HCT116 (cell line): ENCODE results near the gene CXorf38. TPM values are rescaled to one million over a fixed set of nuclear protein-coding genes. Genes with fewer than 3 reads are reported as not detected.

Experiments used
- ATAC-seq: fragments of 200-7000 bp; cut with Tn5 transposase; 2 replicates; pipeline ENCODE4 v1.9.1; 2020; ENCODE audit warnings: mild to moderate bottlenecking, moderate library complexity
- BruUV-seq: library from RNA; stranded (reverse); fragments of 400-500 nt; replicated peaks from 2 replicates; lab custom pipeline; 2021; lab: Mats Ljungman, UMichigan
- CTCF ChIA-PET: fragments of 300-600 bp; sonication (Branson Sonifier 250); formaldehyde crosslinking; loops from one replicate; lab custom pipeline; 2021; ENCODE audit warnings: antibody characterized with exemption; lab: Charles Lee
- POLR2A ChIA-PET: fragments of 300-600, 350-600 bp; sonication (Branson Sonifier 250); formaldehyde crosslinking; loops from one replicate; lab custom pipeline; 2021; ENCODE audit warnings: antibody characterized with exemption; lab: Charles Lee
- RAD21 ChIA-PET, 2 experiments: fragments of 300-600 bp; sonication (Branson Sonifier 250); formaldehyde crosslinking; loops; one replicate each; lab custom pipeline; 2023; ENCODE audit warnings: low total read pairs in 2 of 2; ENCODE audit not compliant: uncharacterized antibody in 2 of 2, unreplicated experiment in 2 of 2, low non-redundant PET in 1 of 2; lab: Charles Lee
- DNase-seq: peaks from one replicate; pipeline ENCODE4 v3.0.0-alpha.2; 2010; ENCODE audit warnings: low read depth, low spot score
- H2AFZ ChIP-seq: fragments of 200-600 bp; shearing (Covaris generic), sonication (generic); 2 replicates; pipeline ENCODE4 v1.6.1; 2017; ENCODE audit warnings: low read depth, mixed run types, mixed read lengths, antibody characterized with exemption, low read length; ENCODE audit not compliant: poor library complexity, severe bottlenecking
- H3K27ac ChIP-seq: 2 replicates; pipeline ENCODE4 v1.5.1; 2012; ENCODE audit warnings: low read depth, low read length
- H3K27me3 ChIP-seq: fragments of 200-600 bp; sonication (generic); 2 replicates; pipeline ENCODE4 v1.6.1; 2016; ENCODE audit warnings: mixed run types, low read length, mixed read lengths; ENCODE audit not compliant: insufficient read depth
- H3K36me3 ChIP-seq, 2 experiments: fragments of 200-500 bp in 1 of 2; fragments of 200-600 bp in 1 of 2; sonication (Bioruptor generic) in 1 of 2; sonication (generic) in 1 of 2; 2 replicates each; pipeline versions ENCODE4 v1.5.1 to v1.6.1; 2014 to 2016; ENCODE audit warnings: low read length in 2 of 2, inconsistent platforms in 1 of 2, mixed read lengths in 1 of 2, mixed run types in 1 of 2; ENCODE audit not compliant: insufficient read depth in 2 of 2, control insufficient read depth in 1 of 2
- H3K4me1 ChIP-seq, 2 experiments: fragments of 200-600 bp in 1 of 2; sonication (generic) in 1 of 2; 2 replicates each; pipeline versions ENCODE4 v1.5.1 to v1.6.1; 2012 to 2017; ENCODE audit warnings: low read length in 2 of 2, inconsistent platforms in 1 of 2, mild to moderate bottlenecking in 1 of 2, mixed read lengths in 1 of 2, mixed run types in 1 of 2, moderate library complexity in 1 of 2; ENCODE audit not compliant: insufficient read depth in 2 of 2, control insufficient read depth in 1 of 2
- H3K4me2 ChIP-seq: fragments of 200-600 bp; sonication (generic); 2 replicates; pipeline ENCODE4 v1.6.1; 2017; ENCODE audit warnings: mixed run types, low read length, mixed read lengths
- H3K4me3 ChIP-seq, 2 experiments: fragments of 200-600 bp in 1 of 2; sonication (generic) in 1 of 2; replicated peaks in 1 of 2; 2 replicates each; pipeline ENCODE4 v1.5.1; 2011 to 2016; ENCODE audit warnings: low read length in 2 of 2, control low read depth in 1 of 2, low read depth in 1 of 2, mild to moderate bottlenecking in 1 of 2, mixed read lengths in 1 of 2, mixed run types in 1 of 2
- H3K79me2 ChIP-seq: fragments of 200-600 bp; sonication (generic); 2 replicates; pipeline ENCODE4 v1.6.1; 2017; ENCODE audit warnings: mild to moderate bottlenecking, mixed run types, low read length, moderate library complexity, mixed read lengths; ENCODE audit not compliant: insufficient read depth
- H3K9ac ChIP-seq: fragments of 200-600 bp; sonication (generic); 2 replicates; pipeline ENCODE4 v1.6.1; 2016; ENCODE audit warnings: low read length, mixed read lengths
- H3K9me2 ChIP-seq: fragments of 200-600 bp; sonication (generic), shearing (Covaris generic); 2 replicates; pipeline ENCODE4 v1.6.1; 2017; ENCODE audit warnings: mixed run types, mild to moderate bottlenecking, moderate library complexity; ENCODE audit not compliant: insufficient read depth
- H3K9me3 ChIP-seq, 2 experiments: fragments of 200-500 bp in 1 of 2; fragments of 200-600 bp in 1 of 2; sonication (Bioruptor generic) in 1 of 2; sonication (generic) in 1 of 2; 2 replicates each; pipeline ENCODE4 v1.6.1; 2014 to 2017; ENCODE audit warnings: low read length in 2 of 2, mixed read lengths in 2 of 2, inconsistent platforms in 1 of 2, low read depth in 1 of 2, mild to moderate bottlenecking in 1 of 2, mixed run types in 1 of 2, moderate library complexity in 1 of 2; ENCODE audit not compliant: control insufficient read depth in 1 of 2, insufficient read depth in 1 of 2
- H4K20me1 ChIP-seq: fragments of 200-600 bp; sonication (generic), shearing (Covaris generic); 2 replicates; pipeline ENCODE4 v1.6.1; 2017; ENCODE audit warnings: mixed run types, mild to moderate bottlenecking, moderate library complexity; ENCODE audit not compliant: insufficient read depth
- CEBPB ChIP-seq: IDR thresholded peaks from 2 replicates; pipeline ENCODE4 v1.6.1; 2012; ENCODE audit warnings: low read depth
- EZH2phosphoT487 ChIP-seq: fragments of 200-600 bp; IDR thresholded peaks from 2 replicates; pipeline ENCODE4 v1.6.1; 2018; ENCODE audit warnings: antibody characterized with exemption, borderline replicate concordance
- FOSL1 ChIP-seq: IDR thresholded peaks from 2 replicates; pipeline ENCODE4 v1.6.1; 2012; ENCODE audit warnings: low read depth
- JUND ChIP-seq: IDR thresholded peaks from 2 replicates; pipeline ENCODE4 v1.6.1; 2012
- POLR2A ChIP-seq: IDR thresholded peaks from 2 replicates; pipeline ENCODE4 v1.7.0; 2011; ENCODE audit warnings: borderline replicate concordance; ENCODE audit not compliant: insufficient read depth, insufficient read length; ENCODE audit errors: extremely low read depth
- REST ChIP-seq: IDR thresholded peaks from 2 replicates; pipeline ENCODE4 v1.6.1; 2012; ENCODE audit warnings: low read depth
- SP1 ChIP-seq: IDR thresholded peaks from 2 replicates; pipeline ENCODE4 v1.6.1; 2012; ENCODE audit warnings: low read depth
- SRF ChIP-seq: IDR thresholded peaks from 2 replicates; pipeline ENCODE4 v1.6.1; 2012; ENCODE audit warnings: low read depth
- YY1 ChIP-seq: IDR thresholded peaks from 2 replicates; pipeline ENCODE4 v1.6.1; 2011; ENCODE audit warnings: low read length, low read depth, moderate library complexity, mild to moderate bottlenecking; ENCODE audit not compliant: insufficient replicate concordance; ENCODE audit errors: extremely low read depth
- intact Hi-C: fragments of 100-400 bp; cut with micrococcal nuclease; formaldehyde crosslinking; loops from 2 replicates; pipeline ENCODE4 v1.10.0; 2022
- total RNA-seq: library from RNA; stranded (reverse); gene quantifications from one replicate; pipeline ENCODE4 v1.2.1, GENCODE V29; 2021; ENCODE audit not compliant: unreplicated experiment
- TF ChIP-seq, protein P1 (sequence below): IDR thresholded peaks from 2 replicates; pipeline ENCODE4 v1.6.1; 2012

The CXorf38 gene
- total RNA-seq, 1 experiment from 2014 or later: 11.5 TPM

DNA sequence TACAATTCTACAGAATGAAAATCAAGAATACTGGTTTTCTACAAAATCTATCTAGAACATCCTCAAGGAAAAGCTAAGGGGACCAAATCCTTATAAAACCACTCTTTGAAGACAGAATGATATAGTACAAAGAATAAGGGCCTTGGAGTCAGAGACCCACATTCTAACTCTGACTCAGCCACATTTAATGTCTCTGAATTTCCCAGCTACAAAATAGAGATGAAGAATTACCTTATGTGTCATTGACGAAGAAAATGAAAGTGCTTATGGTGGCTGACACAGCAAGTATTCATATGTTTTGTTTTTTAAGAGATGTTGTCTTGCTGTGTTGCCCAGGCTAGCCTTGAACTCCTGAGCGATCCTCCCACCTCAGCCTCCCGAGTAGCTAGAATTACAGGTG, 35.9 kb upstream of the CXorf38 start:
- H3K36me3 ChIP-seq: peaks cover 4 to 11% of the 10 kb centered on the region in 2 experiments; a peak in 2 of 4 replicates
- no TSS peak for BruUV-seq
- CTCF ChIA-PET: no interaction called here

More for the DNA sequence above, 35.9 kb upstream of the CXorf38 start:
- H3K4me3 ChIP-seq: no peak overlapping the region
- no peaks in the 10 kb centered on the region for H3K9me2 ChIP-seq
- ATAC-seq (no peak), DNase-seq (no peak)
- H3K9ac ChIP-seq: no peak overlapping the region
- ChIA-PET RAD21 (no interaction called here), POLR2A (no interaction called here)
- no peak overlapping the region for H2AFZ ChIP-seq
- no peaks in the 10 kb centered on the region for H3K79me2 ChIP-seq
- H3K27ac ChIP-seq: no peak overlapping the region
- H3K9me3 ChIP-seq: no peaks in the 10 kb centered on the region
- no peak for TF ChIP-seq FOSL1
- TF ChIP-seq EZH2phosphoT487: no peak
- TF ChIP-seq SRF: no peak
- TF ChIP-seq POLR2A: no peak
- TF ChIP-seq, protein P1, sequence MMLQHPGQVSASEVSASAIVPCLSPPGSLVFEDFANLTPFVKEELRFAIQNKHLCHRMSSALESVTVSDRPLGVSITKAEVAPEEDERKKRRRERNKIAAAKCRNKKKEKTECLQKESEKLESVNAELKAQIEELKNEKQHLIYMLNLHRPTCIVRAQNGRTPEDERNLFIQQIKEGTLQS: no peak
- TF ChIP-seq SP1: no peak
- TF ChIP-seq JUND: no peak
- TF ChIP-seq YY1: no peak
- TF ChIP-seq REST: no peak
- no peak for TF ChIP-seq CEBPB
- no peaks in the 10 kb centered on the region for H3K27me3 ChIP-seq
- H4K20me1 ChIP-seq: no peaks in the 10 kb centered on the region
- H3K4me2 ChIP-seq: no peak overlapping the region
- intact Hi-C loops: no loop called here
- H3K4me1 ChIP-seq: no peaks in the 10 kb centered on the region
